Measurements from ENCODE around the gene ADAM10.

ADAM10 gene

GRCh38 chr15:58575045-58575786 lies 174.3 kb downstream of the ADAM10 start:
- no peak for DNase-seq (ENCODE audit: low spot score)

DNA sequence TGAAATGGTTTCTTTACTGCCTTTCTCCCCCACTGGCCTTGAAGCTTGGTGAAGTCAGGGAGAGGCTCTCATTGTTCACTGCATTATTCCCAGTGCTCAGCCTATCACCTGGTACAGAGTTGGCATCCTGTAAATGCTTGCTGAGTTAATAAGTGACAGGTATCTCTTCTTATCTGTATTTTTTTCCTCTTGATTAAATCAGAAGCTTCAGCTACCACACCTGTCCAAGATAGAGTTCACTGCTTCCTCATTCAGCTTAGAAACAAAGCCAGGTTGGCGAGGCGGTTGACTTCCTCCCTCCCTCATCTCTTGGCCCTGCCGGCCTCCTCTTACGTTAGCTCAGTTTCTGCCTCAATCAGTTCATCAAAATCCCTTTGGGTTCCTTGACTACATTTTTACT lies 174.9 kb downstream of the ADAM10 start:
- DNase-seq (ENCODE audit: low spot score) = no peak

DNA sequence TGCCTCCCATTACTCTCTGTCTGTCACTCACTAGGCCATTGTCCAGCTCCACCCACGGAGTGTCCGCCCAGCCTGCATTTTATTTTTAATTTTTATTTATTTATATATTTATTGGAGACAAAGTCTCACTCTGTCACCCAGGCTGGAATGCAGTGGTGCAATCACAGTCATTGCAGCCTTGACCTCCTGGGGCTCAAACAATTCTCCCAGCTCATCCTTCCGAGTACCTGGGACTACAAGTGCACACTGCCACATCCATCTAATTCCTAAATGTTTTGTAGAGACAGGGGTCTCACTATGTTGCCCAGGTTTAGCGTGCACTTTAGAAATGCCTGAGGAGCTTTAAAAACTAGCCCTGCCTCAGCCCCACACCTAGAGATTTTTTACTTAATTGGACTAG lies 176.2 kb downstream of the ADAM10 start:
- DNase-seq (ENCODE audit: low spot score) = no peak

GRCh38 chr15:58572521-58572920 lies 177.0 kb downstream of the ADAM10 start:
- DNase-seq (ENCODE audit: low spot score) = no peak

- DNase-seq (ENCODE audit: low spot score) = no peak
These were observed 178.0 kb downstream of the ADAM10 start for GRCh38 chr15:58571491-58571890.

GRCh38 chr15:58569455-58569854 lies 180.1 kb downstream of the ADAM10 start:
- no peak for DNase-seq (ENCODE audit: low spot score)

GRCh38 chr15:58568157-58568571 lies 181.3 kb downstream of the ADAM10 start:
- DNase-seq (ENCODE audit: low spot score) = no peak

DNA sequence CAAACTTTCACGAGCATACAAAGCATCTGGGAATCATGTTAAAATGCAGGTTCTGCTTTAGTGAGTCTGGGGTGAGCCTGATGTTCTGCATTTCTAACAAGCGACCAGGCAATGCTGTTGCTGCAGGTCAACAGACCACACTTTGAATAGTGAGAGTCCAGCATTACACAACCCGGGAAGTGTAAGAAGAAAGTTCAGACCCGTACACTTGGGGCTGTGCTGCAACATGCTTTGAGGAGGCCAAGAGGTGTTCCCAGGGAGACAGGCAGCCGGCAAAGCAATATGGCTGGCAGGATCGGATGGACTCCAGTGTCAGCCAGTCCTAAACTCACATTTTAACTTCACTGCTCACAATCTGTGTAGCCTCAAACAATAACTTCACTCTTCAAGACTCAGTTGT lies 183.5 kb downstream of the ADAM10 start:
- no peak for DNase-seq (ENCODE audit: low spot score)

DNA sequence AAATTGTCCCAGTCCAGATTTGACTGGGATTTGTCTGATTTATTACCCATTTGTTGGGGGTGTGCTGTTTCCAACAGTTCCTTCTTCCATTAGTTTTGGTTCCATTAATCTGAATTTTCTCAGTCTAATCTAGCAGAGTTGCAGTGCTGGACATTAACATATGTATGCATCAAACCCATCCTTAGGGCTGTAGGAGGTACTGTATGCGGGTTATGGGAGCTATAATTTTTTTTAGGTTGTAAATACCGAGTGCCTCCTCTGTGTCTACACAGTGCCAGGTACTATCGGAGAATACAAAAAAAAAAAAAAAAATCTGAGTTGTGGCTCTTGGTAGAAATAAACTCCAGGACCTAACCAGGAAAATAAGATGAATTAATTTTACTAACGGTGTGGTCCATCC lies 183.9 kb downstream of the ADAM10 start:
- no peak for DNase-seq (ENCODE audit: low spot score)

GRCh38 chr15:58564981-58565380 lies 184.5 kb downstream of the ADAM10 start:
- no peak for DNase-seq (ENCODE audit: low spot score)

- DNase-seq (ENCODE audit: low spot score) = no peak
These were observed 187.4 kb downstream of the ADAM10 start for GRCh38 chr15:58562135-58562534.

DNA sequence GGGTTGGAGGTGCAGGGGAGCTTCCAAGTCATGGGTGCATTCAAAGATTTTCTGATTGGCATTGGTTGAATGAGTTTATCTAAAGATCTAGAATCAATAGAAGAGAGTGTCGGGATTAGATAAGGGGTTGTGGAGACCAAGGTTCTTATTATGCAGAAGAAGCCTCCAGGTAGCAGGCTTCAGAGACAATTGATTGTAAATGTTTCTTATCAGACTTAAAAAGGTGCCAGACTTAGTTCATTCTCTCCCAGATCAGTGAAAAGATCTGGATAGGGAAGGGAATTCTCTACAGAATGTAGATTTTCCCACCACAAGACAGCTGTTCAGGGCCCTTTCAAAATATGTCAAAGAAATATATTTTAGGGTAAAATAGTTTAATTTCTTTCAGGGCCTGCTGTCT lies 188.2 kb downstream of the ADAM10 start:
- no peak for DNase-seq (ENCODE audit: low spot score)

DNA sequence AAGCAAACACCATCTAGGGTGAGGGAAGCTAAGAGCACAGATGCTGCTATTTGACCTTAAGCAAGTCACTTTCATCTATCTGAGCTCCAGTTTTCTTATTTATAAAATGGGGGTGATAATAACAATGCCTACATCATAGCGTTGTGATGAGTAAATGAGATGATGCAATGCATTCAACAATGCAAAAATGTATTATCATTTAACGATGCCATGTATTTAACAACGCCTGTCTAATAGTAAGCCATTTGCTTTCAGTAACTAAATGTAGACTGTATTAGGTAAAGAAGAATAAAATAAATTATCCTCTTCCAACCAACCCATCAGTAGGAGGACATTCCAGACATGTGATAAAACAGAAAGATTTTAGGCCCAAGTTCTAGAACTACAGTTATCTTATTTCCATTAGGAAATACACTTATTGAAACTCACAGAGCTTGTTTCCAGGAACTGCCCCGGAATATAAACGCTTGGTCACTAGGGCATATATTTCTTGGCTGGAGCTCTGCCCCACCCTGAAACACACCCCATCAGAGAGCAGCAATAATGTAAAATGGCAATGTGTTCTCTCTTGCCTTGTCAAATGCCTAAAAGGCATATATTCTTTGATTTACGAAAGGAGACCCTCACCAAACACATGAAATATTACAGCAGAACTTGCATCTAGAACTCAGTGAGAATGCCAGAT lies 189.5 kb downstream of the ADAM10 start:
- DNase-seq (ENCODE audit: low spot score) = no peak

DNA sequence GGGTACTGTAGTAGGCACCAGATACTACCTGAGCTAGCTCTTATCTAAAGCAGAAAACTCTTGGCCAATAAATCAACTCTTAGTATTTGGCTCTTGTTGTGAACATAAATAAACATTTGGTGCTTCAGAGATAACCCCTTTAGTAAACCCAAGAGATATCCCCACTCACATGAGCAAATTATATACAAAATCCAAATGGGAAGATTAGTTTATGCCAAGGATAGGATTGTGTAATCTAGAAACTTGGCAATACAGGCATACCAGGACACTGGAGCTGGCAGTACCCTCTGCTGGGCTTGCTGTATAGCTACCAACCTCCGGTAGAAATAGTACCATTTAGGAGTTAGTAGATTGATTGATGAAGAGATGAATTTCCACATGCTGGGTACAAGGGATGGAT lies 190.7 kb downstream of the ADAM10 start:
- DNase-seq (ENCODE audit: low spot score) = no peak

GRCh38 chr15:58556541-58556940 lies 193.0 kb downstream of the ADAM10 start:
- DNase-seq (ENCODE audit: low spot score) = no peak

DNA sequence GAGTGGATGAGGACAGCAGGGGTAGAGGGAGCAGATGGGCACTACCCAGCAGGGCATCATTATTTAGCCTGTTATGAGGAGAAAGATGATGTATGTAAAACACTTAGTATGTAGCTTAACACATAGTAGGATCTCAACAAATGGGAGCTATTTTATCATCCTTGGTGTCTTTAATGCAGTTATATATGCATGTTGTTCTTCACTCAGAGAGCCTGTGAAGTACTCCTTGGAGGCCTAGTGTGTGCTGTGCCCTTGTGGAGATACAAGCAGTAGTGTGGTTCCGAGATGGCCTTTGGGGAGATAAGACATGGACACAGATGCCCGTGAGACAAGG lies 193.5 kb downstream of the ADAM10 start:
- no peak for DNase-seq (ENCODE audit: low spot score)

GRCh38 chr15:58555162-58556027 lies 194.1 kb downstream of the ADAM10 start:
- DNase-seq (ENCODE audit: low spot score) = no peak

- DNase-seq (ENCODE audit: low spot score) = no peak
These were observed 194.7 kb downstream of the ADAM10 start for GRCh38 chr15:58554758-58555157.

DNA sequence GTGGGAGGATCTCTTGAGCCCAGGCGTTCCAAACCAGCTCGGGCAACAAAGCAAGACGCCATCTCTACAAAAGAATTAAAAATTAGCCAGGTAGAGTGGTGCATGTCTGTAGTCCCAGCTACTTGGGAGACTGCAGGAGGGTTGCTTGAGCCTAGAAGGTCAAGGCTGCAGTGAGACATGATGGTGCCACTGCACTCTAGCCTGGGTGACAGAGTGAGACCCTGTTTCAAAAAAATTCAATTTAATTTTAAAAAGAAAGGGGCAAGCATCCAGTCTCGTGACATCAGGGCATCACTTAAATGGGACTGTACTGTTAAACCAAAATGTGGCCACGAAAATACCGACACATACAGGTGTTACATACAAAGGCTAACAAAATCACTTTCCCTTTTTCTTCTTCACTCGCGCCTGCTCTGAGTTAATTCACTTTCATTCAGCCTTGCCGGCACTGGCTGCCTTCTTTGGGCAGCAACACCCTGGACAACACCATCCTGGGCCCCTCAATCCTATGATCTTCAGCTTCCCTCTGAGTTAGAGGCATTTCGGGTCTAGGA lies 196.1 kb downstream of the ADAM10 start:
- no peak for DNase-seq (ENCODE audit: low spot score)

DNA sequence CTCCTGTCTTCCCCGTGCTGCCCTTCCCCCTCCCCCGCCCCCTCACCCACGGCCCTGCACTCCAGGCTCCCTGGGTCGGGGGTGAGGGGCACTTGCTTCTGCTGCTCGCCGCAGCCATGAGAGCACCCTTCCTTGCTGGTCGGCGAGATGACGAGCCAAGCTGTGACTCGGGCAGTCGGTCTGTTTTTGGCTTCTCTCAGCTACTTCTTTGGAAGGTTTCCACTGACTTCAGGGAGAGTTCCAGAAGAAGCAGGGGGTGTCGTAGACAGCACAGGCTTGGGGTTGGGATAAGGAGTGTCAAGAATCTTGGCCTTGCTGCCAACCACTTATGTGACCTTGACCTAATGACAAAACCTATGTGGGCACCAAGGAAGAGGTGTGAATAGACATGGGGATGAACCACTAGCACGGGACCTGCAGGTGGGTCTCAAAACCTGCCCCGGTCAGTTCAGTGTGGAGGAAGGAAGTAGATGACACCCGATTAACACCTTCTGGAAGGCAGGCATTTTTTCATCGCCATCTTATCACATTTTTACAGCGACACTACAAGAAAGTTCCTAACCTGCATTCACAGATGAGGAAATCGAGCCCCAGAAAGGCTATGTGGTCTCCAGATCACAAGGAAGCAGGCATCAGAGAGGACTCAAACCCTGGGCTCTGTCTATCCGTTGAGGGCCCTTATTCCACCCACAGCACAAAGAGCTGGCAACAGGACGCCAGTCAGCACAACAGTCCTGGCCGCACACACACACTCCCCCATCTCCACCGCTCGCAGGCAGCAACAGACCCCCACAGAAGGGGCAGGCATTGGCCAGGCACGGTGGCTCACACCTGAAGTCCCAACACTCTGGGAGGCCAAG lies 196.8 kb downstream of the ADAM10 start:
- DNase-seq (ENCODE audit: low spot score) = no peak

GRCh38 chr15:58551764-58552504 lies 197.6 kb downstream of the ADAM10 start:
- no peak for DNase-seq (ENCODE audit: low spot score)

All from RKO (cell line).